SK-N-SH treated with all-trans-retinoic acid at 6 μM for 48 hours (cell line): Measurements from ENCODE around the gene AK1.

Experiments used
- CREB5 ChIP-seq: fragments of 250-450 bp; sonication (Bioruptor Pico); IDR thresholded peaks from 2 replicates; pipeline ENCODE4 v1.5.1; 2020; ENCODE audit warnings: low read depth, mild to moderate bottlenecking, moderate library complexity
- CSDC2 ChIP-seq: fragments of 250-450 bp; sonication (Bioruptor Pico); IDR thresholded peaks from 2 replicates; pipeline ENCODE4 v1.5.0; 2020; ENCODE audit warnings: mild to moderate bottlenecking, moderate library complexity
- GLIS3 ChIP-seq: fragments of 250-450 bp; sonication (Bioruptor Pico); IDR thresholded peaks from 2 replicates; pipeline ENCODE4 v1.5.0; 2020; ENCODE audit warnings: mild to moderate bottlenecking, moderate library complexity
- ISL1 ChIP-seq: fragments of 250-450 bp; sonication (Bioruptor Pico); IDR thresholded peaks from 2 replicates; pipeline ENCODE4 v2.1.2; 2022; ENCODE audit warnings: mild to moderate bottlenecking, moderate library complexity
- PPARA ChIP-seq: fragments of 250-450 bp; sonication (Bioruptor Pico); IDR thresholded peaks from 2 replicates; pipeline ENCODE4 v1.5.0; 2020; ENCODE audit warnings: mild to moderate bottlenecking, borderline replicate concordance
- RARB ChIP-seq: fragments of 250-450 bp; sonication (Bioruptor Pico); IDR thresholded peaks from 2 replicates; pipeline ENCODE4 v1.8.0; 2021; ENCODE audit warnings: mild to moderate bottlenecking, moderate library complexity
- TCF4 ChIP-seq: fragments of 250-450 bp; sonication (Bioruptor Pico); IDR thresholded peaks from 2 replicates; pipeline ENCODE4 v1.8.0; 2021; ENCODE audit warnings: mild to moderate bottlenecking, moderate library complexity, borderline replicate concordance
- TSHZ2 ChIP-seq: fragments of 250-450 bp; sonication (Bioruptor Pico); IDR thresholded peaks from 2 replicates; pipeline ENCODE4 v1.5.0; 2020; ENCODE audit warnings: mild to moderate bottlenecking, moderate library complexity
- ZFP30 ChIP-seq: fragments of 450-650 bp; formaldehyde crosslinking; IDR thresholded peaks from 2 replicates; pipeline ENCODE4 v1.5.0; 2022; ENCODE audit warnings: mild to moderate bottlenecking, moderate library complexity
- ZNF70 ChIP-seq: fragments of 450-650 bp; formaldehyde crosslinking; IDR thresholded peaks from 2 replicates; pipeline ENCODE4 v1.5.0; 2020; ENCODE audit warnings: mild to moderate bottlenecking, moderate library complexity

GRCh38 chr9:127841087-127841835 lies 36.2 kb downstream of the AK1 start:
- TF ChIP-seq CREB5 (CRISPR knock-in tag) (no peak), TCF4 (no peak), ZFP30 (no peak), CSDC2 (no peak), PPARA (CRISPR knock-in tag) (no peak), TSHZ2 (CRISPR knock-in tag) (no peak), GLIS3 (CRISPR knock-in tag) (no peak), RARB (CRISPR knock-in tag) (no peak), ISL1 (no peak), ZNF70 (no peak)
